ENCODE results near the gene RHOG. TPM values are rescaled to one million over a fixed set of nuclear protein-coding genes. Genes with fewer than 3 reads are reported as not detected.

Gene RHOG
- total and polyA plus RNA-seq, 2 donors: 35.1 to 77.3 TPM

GRCh38 chr11:3833449-3833848, 7.3 kb downstream of the RHOG start:
- no peaks in the 10 kb centered on the region for H3K9me3 ChIP-seq (ENCODE audit: control insufficient read depth in 2 of 2, insufficient read depth in 1 of 2, low read length in 1 of 2)
- H3K27ac ChIP-seq (ENCODE audit: low read depth in 1 of 2, low read length in 1 of 2): no peak overlapping the region
- 88% methylated on average over 2 of the region's 2 CpGs for WGBS
- DNase-seq (ENCODE audit: low read depth in 6 of 9, low spot score in 9 of 9): no peak
- H3K36me3 ChIP-seq (ENCODE audit: control insufficient read depth in 2 of 2, insufficient read depth in 2 of 2, low read length in 1 of 2): peaks cover 34 to 58% of the 10 kb centered on the region in 2 donors
- H3K4me3 ChIP-seq (ENCODE audit: low read length in 2 of 2): no peak overlapping the region
- H3K27me3 ChIP-seq (ENCODE audit: control insufficient read depth in 2 of 2, insufficient read depth in 1 of 2, low read length in 1 of 2): no peaks in the 10 kb centered on the region
- peaks cover 35 to 72% of the 10 kb centered on the region in 2 donors for H3K4me1 ChIP-seq (ENCODE audit: control insufficient read depth in 2 of 2, insufficient read depth in 2 of 2, low read length in 2 of 2)

- no peaks in the 10 kb centered on the region for H3K9me3 ChIP-seq (ENCODE audit: control insufficient read depth in 2 of 2, insufficient read depth in 1 of 2, low read length in 1 of 2)
- H3K27ac ChIP-seq (ENCODE audit: low read depth in 1 of 2, low read length in 1 of 2): peak overlapping the region in 1 of 2 donors; percentile 30
- H3K4me3 ChIP-seq (ENCODE audit: low read length in 2 of 2): no peak overlapping the region
- DNase-seq (ENCODE audit: low read depth in 6 of 9, low spot score in 9 of 9): no peak
- peaks cover 29 to 66% of the 10 kb centered on the region in 2 donors for H3K4me1 ChIP-seq (ENCODE audit: control insufficient read depth in 2 of 2, insufficient read depth in 2 of 2, low read length in 2 of 2)
- peaks cover 37 to 59% of the 10 kb centered on the region in 2 donors for H3K36me3 ChIP-seq (ENCODE audit: control insufficient read depth in 2 of 2, insufficient read depth in 2 of 2, low read length in 1 of 2)
- WGBS: 97% methylated on average over 2 of the region's 2 CpGs
- H3K27me3 ChIP-seq (ENCODE audit: control insufficient read depth in 2 of 2, insufficient read depth in 1 of 2, low read length in 1 of 2): no peaks in the 10 kb centered on the region
These were observed 7.9 kb downstream of the RHOG start for GRCh38 chr11:3832816-3833215.

- no peaks in the 10 kb centered on the region for H3K9me3 ChIP-seq (ENCODE audit: control insufficient read depth in 2 of 2, insufficient read depth in 1 of 2, low read length in 1 of 2)
- no peak for DNase-seq (ENCODE audit: low read depth in 6 of 9, low spot score in 9 of 9)
- H3K27ac ChIP-seq (ENCODE audit: low read depth in 1 of 2, low read length in 1 of 2): no peak overlapping the region
- H3K4me3 ChIP-seq (ENCODE audit: low read length in 2 of 2): no peak overlapping the region
- peaks cover 47 to 71% of the 10 kb centered on the region in 2 donors for H3K36me3 ChIP-seq (ENCODE audit: control insufficient read depth in 2 of 2, insufficient read depth in 2 of 2, low read length in 1 of 2)
- H3K27me3 ChIP-seq (ENCODE audit: control insufficient read depth in 2 of 2, insufficient read depth in 1 of 2, low read length in 1 of 2): no peaks in the 10 kb centered on the region
- 89% methylated on average over 13 of the region's 13 CpGs for WGBS
- H3K4me1 ChIP-seq (ENCODE audit: control insufficient read depth in 2 of 2, insufficient read depth in 2 of 2, low read length in 2 of 2): peaks cover 18 to 54% of the 10 kb centered on the region in 2 donors
These were observed 9.2 kb downstream of the RHOG start for GRCh38 chr11:3831378-3832239.

- 91% methylated on average over 1 of the region's 1 CpG for WGBS
- DNase-seq (ENCODE audit: low read depth in 6 of 9, low spot score in 9 of 9): no peak
- Histone ChIP-seq H3K4me3 (ENCODE audit: low read length in 2 of 2) (no peak overlapping the region), H3K36me3 (ENCODE audit: control insufficient read depth in 2 of 2, insufficient read depth in 2 of 2, low read length in 1 of 2) (peaks cover 55 to 79% of the 10 kb centered on the region in 2 donors), H3K27me3 (ENCODE audit: control insufficient read depth in 2 of 2, insufficient read depth in 1 of 2, low read length in 1 of 2) (no peaks in the 10 kb centered on the region), H3K9me3 (ENCODE audit: control insufficient read depth in 2 of 2, insufficient read depth in 1 of 2, low read length in 1 of 2) (no peaks in the 10 kb centered on the region), H3K27ac (ENCODE audit: low read depth in 1 of 2, low read length in 1 of 2) (no peak overlapping the region), H3K4me1 (ENCODE audit: control insufficient read depth in 2 of 2, insufficient read depth in 2 of 2, low read length in 2 of 2) (peaks cover 13 to 45% of the 10 kb centered on the region in 2 donors)
These were observed 10.0 kb downstream of the RHOG start for GRCh38 chr11:3830730-3831129.

GRCh38 chr11:3830088-3830487, 10.7 kb downstream of the RHOG start:
- 98% methylated on average over 3 of the region's 3 CpGs for WGBS
- H3K27me3 ChIP-seq (ENCODE audit: control insufficient read depth in 2 of 2, insufficient read depth in 1 of 2, low read length in 1 of 2): no peaks in the 10 kb centered on the region
- H3K27ac ChIP-seq (ENCODE audit: low read depth in 1 of 2, low read length in 1 of 2): no peak overlapping the region
- no peak overlapping the region for H3K4me3 ChIP-seq (ENCODE audit: low read length in 2 of 2)
- peaks cover 54 to 79% of the 10 kb centered on the region in 2 donors for H3K36me3 ChIP-seq (ENCODE audit: control insufficient read depth in 2 of 2, insufficient read depth in 2 of 2, low read length in 1 of 2)
- H3K4me1 ChIP-seq (ENCODE audit: control insufficient read depth in 2 of 2, insufficient read depth in 2 of 2, low read length in 2 of 2): peaks cover 7 to 38% of the 10 kb centered on the region in 2 donors
- no peak for DNase-seq (ENCODE audit: low read depth in 6 of 9, low spot score in 9 of 9)
- H3K9me3 ChIP-seq (ENCODE audit: control insufficient read depth in 2 of 2, insufficient read depth in 1 of 2, low read length in 1 of 2): no peaks in the 10 kb centered on the region

- no peak overlapping the region for H3K27ac ChIP-seq (ENCODE audit: low read depth in 1 of 2, low read length in 1 of 2)
- no peak overlapping the region for H3K4me3 ChIP-seq (ENCODE audit: low read length in 2 of 2)
- H3K4me1 ChIP-seq (ENCODE audit: control insufficient read depth in 2 of 2, insufficient read depth in 2 of 2, low read length in 2 of 2): peaks cover 0 to 18% of the 10 kb centered on the region in 2 donors
- no peaks in the 10 kb centered on the region for H3K9me3 ChIP-seq (ENCODE audit: control insufficient read depth in 2 of 2, insufficient read depth in 1 of 2, low read length in 1 of 2)
- WGBS: 97% methylated on average over 35 of the region's 35 CpGs
- no peak for DNase-seq (ENCODE audit: low read depth in 6 of 9, low spot score in 9 of 9)
- peaks cover 58 to 67% of the 10 kb centered on the region in 2 donors for H3K36me3 ChIP-seq (ENCODE audit: control insufficient read depth in 2 of 2, insufficient read depth in 2 of 2, low read length in 1 of 2)
- no peaks in the 10 kb centered on the region for H3K27me3 ChIP-seq (ENCODE audit: control insufficient read depth in 2 of 2, insufficient read depth in 1 of 2, low read length in 1 of 2)
These were observed 13.1 kb downstream of the RHOG start for GRCh38 chr11:3827434-3828186.

- 97% methylated on average over 3 of the region's 3 CpGs for WGBS
- H3K36me3 ChIP-seq (ENCODE audit: control insufficient read depth in 2 of 2, insufficient read depth in 2 of 2, low read length in 1 of 2): peaks cover 55 to 65% of the 10 kb centered on the region in 2 donors
- DNase-seq (ENCODE audit: low read depth in 6 of 9, low spot score in 9 of 9): no peak
These were observed 14.0 kb downstream of the RHOG start for GRCh38 chr11:3826721-3827120.

GRCh38 chr11:3825473-3826154, 15.1 kb downstream of the RHOG start:
- Histone ChIP-seq H3K27me3 (ENCODE audit: control insufficient read depth in 2 of 2, insufficient read depth in 1 of 2, low read length in 1 of 2) (no peaks in the 10 kb centered on the region), H3K4me3 (ENCODE audit: low read length in 2 of 2) (no peak overlapping the region), H3K36me3 (ENCODE audit: control insufficient read depth in 2 of 2, insufficient read depth in 2 of 2, low read length in 1 of 2) (peaks cover 45 to 54% of the 10 kb centered on the region in 2 donors), H3K4me1 (ENCODE audit: control insufficient read depth in 2 of 2, insufficient read depth in 2 of 2, low read length in 2 of 2) (peaks cover 0 to 4% of the 10 kb centered on the region in 2 donors), H3K9me3 (ENCODE audit: control insufficient read depth in 2 of 2, insufficient read depth in 1 of 2, low read length in 1 of 2) (no peaks in the 10 kb centered on the region), H3K27ac (ENCODE audit: low read depth in 1 of 2, low read length in 1 of 2) (no peak overlapping the region)
- no peak for DNase-seq (ENCODE audit: low read depth in 6 of 9, low spot score in 9 of 9)
- 96% methylated on average over 8 of the region's 8 CpGs for WGBS

More at GRCh38 chr11:3826721-3827120, 14.0 kb downstream of the RHOG start:
- Histone ChIP-seq H3K27ac (ENCODE audit: low read depth in 1 of 2, low read length in 1 of 2) (no peak overlapping the region), H3K4me3 (ENCODE audit: low read length in 2 of 2) (no peak overlapping the region), H3K4me1 (ENCODE audit: control insufficient read depth in 2 of 2, insufficient read depth in 2 of 2, low read length in 2 of 2) (peaks cover 0 to 13% of the 10 kb centered on the region in 2 donors), H3K27me3 (ENCODE audit: control insufficient read depth in 2 of 2, insufficient read depth in 1 of 2, low read length in 1 of 2) (no peaks in the 10 kb centered on the region), H3K9me3 (ENCODE audit: control insufficient read depth in 2 of 2, insufficient read depth in 1 of 2, low read length in 1 of 2) (no peaks in the 10 kb centered on the region)

Data from thymus (tissue), 11 donors.